H1 (cell line): Measurements from ENCODE around the gene ADAMTS17. TPM values are rescaled to one million over a fixed set of nuclear protein-coding genes. Genes with fewer than 3 reads are reported as not detected.

ENCODE experiments used
- CTCF ChIA-PET: fragments of 300-600 bp; sonication (Branson Sonifier 250); formaldehyde crosslinking; loops from one replicate; lab custom pipeline; 2021; ENCODE audit not compliant: partially characterized antibody; lab: Charles Lee
- POLR2A ChIA-PET: fragments of 300-600 bp; sonication (Branson Sonifier 250); formaldehyde crosslinking; loops from one replicate; lab custom pipeline; 2021; ENCODE audit warnings: inconsistent platforms; ENCODE audit not compliant: partially characterized antibody; lab: Charles Lee
- DNase-seq, 2 experiments: peaks; one replicate each; pipeline versions ENCODE4 v3.0.0 to v3.0.0-alpha.2; 2010 to 2022; ENCODE audit warnings: low spot score in 2 of 2, low read depth in 1 of 2, mixed read lengths in 1 of 2
- FAIRE-seq: peaks from 2 replicates; lab custom pipeline; 2011; peaks lifted over from hg19 to GRCh38; lab: Jason Lieb, UNC
- H2AFZ ChIP-seq: 2 replicates; pipeline ENCODE4 v1.8.1; 2012; ENCODE audit warnings: low read length, inconsistent platforms
- H2AK5ac ChIP-seq: 2 replicates; pipeline ENCODE4 v1.6.1; 2013; ENCODE audit warnings: low read depth, low read length
- H2BK120ac ChIP-seq: replicated peaks from 2 replicates; pipeline ENCODE3; 2013; ENCODE audit warnings: low read depth, low read length, inconsistent platforms
- H2BK12ac ChIP-seq: 2 replicates; pipeline ENCODE4 v1.6.1; 2013; ENCODE audit warnings: low read depth, low read length
- H2BK15ac ChIP-seq: 2 replicates; pipeline ENCODE4 v1.6.1; 2013; ENCODE audit warnings: low read length
- H2BK20ac ChIP-seq: 2 replicates; pipeline ENCODE4 v1.6.1; 2013; ENCODE audit warnings: low read length
- H2BK5ac ChIP-seq: 2 replicates; pipeline ENCODE4 v1.6.1; 2013; ENCODE audit warnings: low read depth, low read length
- H3K14ac ChIP-seq: 2 replicates; pipeline ENCODE4 v1.6.1; 2013; ENCODE audit warnings: inconsistent platforms; ENCODE audit not compliant: insufficient read length
- H3K18ac ChIP-seq: 2 replicates; pipeline ENCODE4 v1.6.1; 2013; ENCODE audit warnings: low read length; ENCODE audit errors: extremely low read depth
- H3K23ac ChIP-seq: 2 replicates; pipeline ENCODE4 v1.6.1; 2013; ENCODE audit warnings: inconsistent platforms; ENCODE audit not compliant: insufficient read length
- H3K23me2 ChIP-seq: 2 replicates; pipeline ENCODE4 v1.6.1; 2013; ENCODE audit warnings: low read depth, low read length
- H3K27ac ChIP-seq: 2 replicates; pipeline ENCODE4 v1.6.1; 2011; ENCODE audit warnings: low read depth, low read length, inconsistent platforms
- H3K27me3 ChIP-seq, 4 experiments: replicated peaks in 1 of 4; 1 replicate in 1 of 4; 2 replicates in 3 of 4; pipeline versions ENCODE4 v1.6.1 to v1.8.1; 2011 to 2013; ENCODE audit warnings: low read length in 3 of 4, mild to moderate bottlenecking in 3 of 4, inconsistent platforms in 2 of 4, mixed read lengths in 2 of 4, moderate library complexity in 1 of 4; ENCODE audit not compliant: control insufficient read depth in 3 of 4, insufficient read depth in 3 of 4; ENCODE audit errors: extremely low read depth in 1 of 4
- H3K36me3 ChIP-seq, 4 experiments: 2 replicates each; pipeline versions ENCODE4 v1.6.1 to v1.8.1; 2011 to 2013; ENCODE audit warnings: mild to moderate bottlenecking in 4 of 4, low read length in 3 of 4, moderate library complexity in 2 of 4, control low read depth in 1 of 4, inconsistent platforms in 1 of 4; ENCODE audit not compliant: insufficient read depth in 4 of 4, control insufficient read depth in 2 of 4
- H3K4ac ChIP-seq: replicated peaks from 2 replicates; pipeline ENCODE3; 2013; ENCODE audit warnings: low read length, low read depth, mixed read lengths, inconsistent platforms; ENCODE audit not compliant: insufficient read length
- H3K4me1 ChIP-seq, 4 experiments: replicated peaks in 1 of 4; 1 replicate in 1 of 4; 2 replicates in 3 of 4; pipeline versions ENCODE4 v1.6.1 to v1.8.1; 2011 to 2013; ENCODE audit warnings: low read length in 3 of 4, inconsistent platforms in 2 of 4, mixed read lengths in 1 of 4; ENCODE audit not compliant: insufficient read depth in 4 of 4, control insufficient read depth in 3 of 4
- H3K4me2 ChIP-seq, 2 experiments: 2 replicates each; pipeline versions ENCODE4 v1.6.1 to v1.8.1; 2011 to 2013; ENCODE audit warnings: low read depth in 2 of 2, low read length in 2 of 2, control low read depth in 1 of 2, inconsistent platforms in 1 of 2, mild to moderate bottlenecking in 1 of 2; ENCODE audit not compliant: insufficient read depth in 1 of 2
- H3K4me3 ChIP-seq, 4 experiments: fragments of 200-600, 300-600 bp in 1 of 4; sonication (generic), shearing (Covaris generic), sonication (Bioruptor Twin) in 1 of 4; 2 replicates each; pipeline versions ENCODE4 v1.5.1 to v1.8.1; 2011 to 2016; ENCODE audit warnings: low read length in 4 of 4, low read depth in 3 of 4, control low read depth in 2 of 4, inconsistent platforms in 2 of 4, mild to moderate bottlenecking in 2 of 4, mixed read lengths in 1 of 4, moderate library complexity in 1 of 4; ENCODE audit not compliant: insufficient read depth in 2 of 4; ENCODE audit errors: extremely low read depth in 1 of 4
- H3K56ac ChIP-seq: replicated peaks from 2 replicates; pipeline ENCODE3; 2013; ENCODE audit warnings: low read depth, mild to moderate bottlenecking, mixed read lengths, low read length, inconsistent platforms; ENCODE audit not compliant: insufficient read length
- H3K79me1 ChIP-seq: 2 replicates; pipeline ENCODE4 v1.6.1; 2013; ENCODE audit warnings: low read depth, low read length, control low read depth
- H3K79me2 ChIP-seq, 2 experiments: 2 replicates each; pipeline versions ENCODE4 v1.6.1 to v1.8.1; 2012 to 2013; ENCODE audit warnings: low read length in 2 of 2, mild to moderate bottlenecking in 2 of 2, inconsistent platforms in 1 of 2; ENCODE audit not compliant: insufficient read depth in 2 of 2, control insufficient read depth in 1 of 2
- H3K9ac ChIP-seq, 4 experiments: replicated peaks in 1 of 4; 1 replicate in 1 of 4; 2 replicates in 3 of 4; pipeline versions ENCODE4 v1.6.1 to v1.8.1; 2011 to 2013; ENCODE audit warnings: low read depth in 3 of 4, low read length in 3 of 4, control low read depth in 2 of 4, mild to moderate bottlenecking in 2 of 4, moderate library complexity in 2 of 4, inconsistent platforms in 1 of 4; ENCODE audit errors: extremely low read depth in 1 of 4
- H3K9me3 ChIP-seq, 2 experiments: 2 replicates each; pipeline versions ENCODE4 v1.6.1 to v1.8.1; 2012 to 2013; ENCODE audit warnings: mild to moderate bottlenecking in 2 of 2, moderate library complexity in 2 of 2, control low read depth in 1 of 2, inconsistent platforms in 1 of 2, low read depth in 1 of 2, low read length in 1 of 2, mixed read lengths in 1 of 2; ENCODE audit not compliant: insufficient read depth in 2 of 2
- H4K20me1 ChIP-seq, 2 experiments: replicated peaks in 1 of 2; 2 replicates each; pipeline versions ENCODE3 to v1.8.1; 2011 to 2013; ENCODE audit warnings: inconsistent platforms in 2 of 2, low read length in 2 of 2, mild to moderate bottlenecking in 1 of 2; ENCODE audit not compliant: insufficient read depth in 2 of 2, control insufficient read depth in 1 of 2
- H4K5ac ChIP-seq: 2 replicates; pipeline ENCODE4 v1.6.1; 2013; ENCODE audit warnings: low read length, low read depth, mixed read lengths, inconsistent platforms; ENCODE audit not compliant: insufficient read length
- H4K8ac ChIP-seq: 2 replicates; pipeline ENCODE4 v1.8.0; 2013; ENCODE audit warnings: mild to moderate bottlenecking, moderate library complexity, low read length, inconsistent platforms; ENCODE audit not compliant: insufficient read depth; ENCODE audit errors: extremely low read depth
- H4K91ac ChIP-seq: replicated peaks from 2 replicates; pipeline ENCODE3; 2013; ENCODE audit warnings: low read length, mixed read lengths, inconsistent platforms; ENCODE audit not compliant: insufficient read length
- CHD2 ChIP-seq: IDR thresholded peaks from 2 replicates; pipeline ENCODE4 v1.6.1; 2012; ENCODE audit warnings: low read length, improper control_type of control experiment
- EP300 ChIP-seq, 2 experiments: IDR thresholded peaks; 1 replicate in 1 of 2; 2 replicates in 1 of 2; pipeline ENCODE4 v1.6.1; 2011 to 2012; ENCODE audit warnings: low read depth in 2 of 2, low read length in 2 of 2, mild to moderate bottlenecking in 2 of 2, borderline replicate concordance in 1 of 2, inconsistent platforms in 1 of 2, moderate library complexity in 1 of 2
- POLR2A ChIP-seq, 2 experiments: IDR thresholded peaks; 1 replicate in 1 of 2; 2 replicates in 1 of 2; pipeline ENCODE4 v1.6.1; 2011; ENCODE audit warnings: low read depth in 2 of 2, low read length in 2 of 2, mild to moderate bottlenecking in 2 of 2; ENCODE audit errors: control extremely low read depth in 1 of 2
- SIRT6 ChIP-seq: IDR thresholded peaks from one replicate; pipeline ENCODE4 v1.7.1; 2012; ENCODE audit warnings: low read length, inconsistent platforms
- SP4 ChIP-seq: IDR thresholded peaks from 2 replicates; pipeline ENCODE4 v1.6.1; 2012; ENCODE audit warnings: low read length, inconsistent platforms
- SUZ12 ChIP-seq: fragments of 200-600 bp; sonication (generic); IDR thresholded peaks from 2 replicates; pipeline ENCODE4 v1.6.1; 2012; ENCODE audit warnings: mild to moderate bottlenecking, inconsistent platforms, low read length, moderate library complexity, mixed read lengths
- TBP ChIP-seq: IDR thresholded peaks from 2 replicates; pipeline ENCODE4 v1.6.1; 2011; ENCODE audit warnings: low read depth, low read length, improper control_type of control experiment
- WGBS, 2 experiments: shearing (Covaris generic) in 1 of 2; methylation state at CpG; one replicate each; pipeline versions ENCODE4 v1.1.6 to v1.1.7; 2013 to 2015; ENCODE audit warnings: low lambda C conversion rate in 2 of 2, mixed read lengths in 2 of 2, inconsistent platforms in 1 of 2, low coverage in 1 of 2, missing lambda C conversion rate in 1 of 2; ENCODE audit not compliant: insufficient replicate concordance in 2 of 2, insufficient coverage in 1 of 2, insufficient read length in 1 of 2; ENCODE audit errors: extremely low coverage in 1 of 2, missing lambda C conversion rate in 1 of 2; 5-methylcytosine and 5-hydroxymethylcytosine counted together
- polyA plus RNA-seq, 7 experiments: library from polyadenylated mRNA; depleted of rRNA in 3 of 7; stranded (reverse) in 5 of 7; unstranded in 2 of 7; fragments of >200 nt in 5 of 7; fragments of 200-250 nt in 2 of 7; gene quantifications; 1 replicate in 5 of 7; 2 replicates in 1 of 7; 4 replicates in 1 of 7; pipeline versions ENCODE4 v1.2.1 to v1.2.3, GENCODE V29; 2011 to 2013; ENCODE audit warnings: missing spikeins in 2 of 7, mixed read lengths in 2 of 7
- total RNA-seq: library from RNA; stranded (reverse); fragmentation: NEBNext Ultra II Directional; extraction: Animal tissue kit (Norgen Biotek cat#: 25700); gene quantifications from 2 replicates; pipeline ENCODE4 v1.2.1, GENCODE V29; 2021
- TF ChIP-seq, protein P1 (sequence below): IDR thresholded peaks from 2 replicates; pipeline ENCODE4 v1.6.1; 2011; ENCODE audit warnings: low read length, improper control_type of control experiment
- TF ChIP-seq, protein P2 (sequence below): IDR thresholded peaks from 2 replicates; pipeline ENCODE4 v1.6.1; 2012; ENCODE audit warnings: inconsistent platforms

Gene ADAMTS17
- total and polyA plus RNA-seq, 2 of the 8 experiments (the other 6 are each of a cell fraction or from before 2014, with no cell fraction given): 0.51 to 1.7 TPM

DNA sequence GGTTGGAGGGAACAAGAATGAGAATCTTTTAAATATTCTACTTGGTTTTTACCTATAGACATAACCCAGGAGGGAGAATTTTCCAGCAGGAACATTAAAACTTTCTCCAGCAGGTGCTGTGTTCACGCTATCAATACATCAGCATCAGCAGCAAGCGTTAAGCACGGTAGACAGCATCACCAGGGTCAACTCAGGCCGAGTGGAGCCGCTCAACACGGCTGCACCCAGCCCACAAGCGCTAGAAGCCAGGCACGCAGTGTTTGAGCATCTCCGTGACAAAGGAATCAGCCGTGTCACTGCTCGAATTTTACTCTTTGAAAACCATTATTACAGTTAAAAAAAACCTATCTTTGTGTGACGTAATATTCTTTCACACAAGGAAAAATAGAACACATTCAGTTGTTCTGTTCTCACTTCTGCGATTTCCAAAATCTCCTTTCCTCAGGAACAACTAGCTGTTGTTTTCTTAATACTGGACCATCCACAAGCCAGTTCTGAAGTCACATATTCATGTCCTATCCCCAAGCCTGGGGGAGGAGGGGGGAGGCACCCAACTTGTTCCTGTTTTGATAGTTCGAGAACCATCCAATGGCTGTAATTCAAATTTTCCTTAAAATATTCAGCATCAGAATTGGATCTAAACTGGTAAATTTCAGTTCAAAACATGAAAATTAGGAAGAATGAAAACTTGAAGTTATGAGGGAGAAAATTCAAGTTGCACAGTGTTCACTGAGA lies 77.9 kb downstream of the ADAMTS17 start:
- H3K4me3 ChIP-seq: no peak overlapping the region
- no peaks in the 10 kb centered on the region; the same call in 1 of the 2 replicates for H3K79me1 ChIP-seq
- H3K27me3 ChIP-seq: no peaks in the 10 kb centered on the region
- H3K23ac ChIP-seq: no peak overlapping the region
- POLR2A ChIA-PET: no interaction called here
- no peaks in the 10 kb centered on the region for H3K36me3 ChIP-seq
- 92% methylated on average over 14 of the region's 14 CpGs; no CpG with 5 or more reads in 1 of the 2 experiments for WGBS, 2 experiments
- no peak overlapping the region for H3K27ac ChIP-seq
- no peak overlapping the region for H2AK5ac ChIP-seq
- no peaks in the 10 kb centered on the region for H4K20me1 ChIP-seq
- H4K5ac ChIP-seq: no peak overlapping the region
- H3K4ac ChIP-seq: no peak overlapping the region
- no peak for DNase-seq
- H2BK5ac ChIP-seq: no peak overlapping the region
- no peak overlapping the region for H2AFZ ChIP-seq
- no peak overlapping the region for H4K8ac ChIP-seq
- no peaks in the 10 kb centered on the region for H3K23me2 ChIP-seq
- no peak overlapping the region for H4K91ac ChIP-seq
- no peak overlapping the region for H2BK120ac ChIP-seq
- H3K9me3 ChIP-seq: peaks cover 0 to 3% of the 10 kb centered on the region in 2 experiments; a peak in 2 of 4 replicates
- H2BK20ac ChIP-seq: no peak overlapping the region
- H2BK12ac ChIP-seq: no peak overlapping the region
- TF ChIP-seq SUZ12: no peak
- no peak for TF ChIP-seq TBP
- no peak for TF ChIP-seq POLR2A (IDR thresholded peaks at IDR 0.05; ENCODE audit: control extremely low read depth in 1 of 2, low read depth in 2 of 2, low read length in 2 of 2)
- TF ChIP-seq EP300 (IDR thresholded peaks at IDR 0.05; ENCODE audit: borderline replicate concordance in 1 of 2, low read depth in 2 of 2, low read length in 2 of 2): no peak
- TF ChIP-seq, protein P1, sequence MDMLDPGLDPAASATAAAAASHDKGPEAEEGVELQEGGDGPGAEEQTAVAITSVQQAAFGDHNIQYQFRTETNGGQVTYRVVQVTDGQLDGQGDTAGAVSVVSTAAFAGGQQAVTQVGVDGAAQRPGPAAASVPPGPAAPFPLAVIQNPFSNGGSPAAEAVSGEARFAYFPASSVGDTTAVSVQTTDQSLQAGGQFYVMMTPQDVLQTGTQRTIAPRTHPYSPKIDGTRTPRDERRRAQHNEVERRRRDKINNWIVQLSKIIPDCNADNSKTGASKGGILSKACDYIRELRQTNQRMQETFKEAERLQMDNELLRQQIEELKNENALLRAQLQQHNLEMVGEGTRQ: no peak
- TF ChIP-seq CHD2: no peak
- TF ChIP-seq, protein P2, sequence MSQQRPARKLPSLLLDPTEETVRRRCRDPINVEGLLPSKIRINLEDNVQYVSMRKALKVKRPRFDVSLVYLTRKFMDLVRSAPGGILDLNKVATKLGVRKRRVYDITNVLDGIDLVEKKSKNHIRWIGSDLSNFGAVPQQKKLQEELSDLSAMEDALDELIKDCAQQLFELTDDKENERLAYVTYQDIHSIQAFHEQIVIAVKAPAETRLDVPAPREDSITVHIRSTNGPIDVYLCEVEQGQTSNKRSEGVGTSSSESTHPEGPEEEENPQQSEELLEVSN: no peak
- no peak for TF ChIP-seq SIRT6
- no peak for TF ChIP-seq SP4
- TF ChIP-seq, all 59 proteins: peak for 0
- no peak overlapping the region for H3K18ac ChIP-seq
- no peak overlapping the region for H3K9ac ChIP-seq
- H3K79me2 ChIP-seq: no peaks in the 10 kb centered on the region
- CTCF ChIA-PET: no interaction called here
- no peak overlapping the region for H3K14ac ChIP-seq
- FAIRE-seq: no peak
- H3K56ac ChIP-seq: no peak overlapping the region
- no peak overlapping the region for H3K4me2 ChIP-seq
- H3K4me1 ChIP-seq: no peaks in the 10 kb centered on the region
- no peak overlapping the region for H2BK15ac ChIP-seq
